ENCODE results near the gene PTPN11. TPM values are rescaled to one million over a fixed set of nuclear protein-coding genes. Genes with fewer than 3 reads are reported as not detected.
"Not testable (repeated sequence)": the region's sequence is repeated elsewhere in the genome, so short reads cannot be mapped to it uniquely, and the experiment has no call there.

PTPN11 gene
- polyA plus RNA-seq, 10 donors: 53.2 to 75.9 (median 61.2) TPM

DNA sequence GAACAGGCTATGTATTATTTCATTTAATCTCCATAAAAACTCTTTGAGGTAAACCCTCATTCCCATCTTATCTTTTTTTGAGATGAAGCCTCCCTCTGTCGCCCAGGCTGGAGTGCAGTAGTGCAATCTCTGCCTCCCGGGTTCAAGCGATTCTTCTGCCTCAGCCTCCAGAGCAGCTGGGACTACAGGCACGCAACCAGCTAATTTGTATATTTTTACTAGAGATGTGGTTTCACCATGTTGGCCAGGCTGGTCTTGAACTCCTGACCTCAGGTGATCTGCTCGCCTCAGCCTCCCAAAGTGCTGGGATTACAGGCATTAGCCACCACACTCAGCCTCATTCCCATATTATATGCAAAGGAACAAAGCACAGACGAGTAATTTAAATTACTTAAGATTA is 11.1 kb upstream of the PTPN11 start:
- not testable (repeated sequence) for DNase-seq

GRCh38 chr12:112408621-112409020 is 10.1 kb upstream of the PTPN11 start:
- no peak for DNase-seq

DNA sequence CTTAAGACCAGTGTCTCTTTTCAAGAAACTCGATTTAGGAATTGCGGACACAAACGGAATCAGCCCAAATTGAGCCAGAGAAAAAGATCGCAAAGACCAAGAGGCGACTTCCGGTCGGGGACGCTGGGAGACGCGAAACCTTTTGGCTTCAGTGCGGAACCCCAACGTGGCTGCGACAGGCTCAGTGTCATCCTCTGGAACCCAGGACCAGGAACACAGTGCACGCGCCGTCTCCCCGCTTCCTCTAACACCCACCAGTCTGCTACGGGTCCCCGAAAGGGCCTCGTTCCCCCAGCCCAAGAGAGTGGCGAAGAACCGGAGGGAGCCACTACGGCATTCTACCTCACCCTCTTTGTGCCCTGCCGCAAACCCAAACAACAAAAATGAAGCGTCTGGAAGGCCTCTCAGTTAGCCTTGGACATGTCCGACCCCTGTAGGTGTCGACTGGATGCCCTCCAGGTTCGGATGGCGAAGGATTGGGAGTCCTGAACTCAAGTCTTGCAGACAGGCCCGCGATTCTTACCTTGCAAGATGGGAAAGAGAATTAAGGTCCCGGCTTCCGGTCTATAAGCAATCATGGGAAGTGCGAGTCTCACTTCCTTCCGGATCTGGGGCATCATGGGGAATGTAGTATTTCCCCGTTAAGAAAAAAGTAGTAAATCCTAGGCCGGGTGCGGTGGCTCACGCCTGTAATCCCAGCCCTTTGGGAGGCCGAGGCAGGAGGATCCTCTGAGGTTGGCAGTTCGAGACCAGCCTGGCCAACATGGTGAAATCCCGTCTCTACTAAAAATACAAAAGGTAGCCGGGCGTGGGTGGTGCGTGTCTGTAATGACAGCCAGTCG is 9.5 kb upstream of the PTPN11 start, which contains the start of gene RPL6:
TSS of gene RPL6 (minus strand) at position 542 of the 842 bp plus-strand sequence. CDS start 949 bp downstream, outside the sequence.
- DNase-seq: peak; percentile 92 to 97 (median 93)

GRCh38 chr12:112409906-112410244 is 8.9 kb upstream of the PTPN11 start:
- DNase-seq: no peak

DNA sequence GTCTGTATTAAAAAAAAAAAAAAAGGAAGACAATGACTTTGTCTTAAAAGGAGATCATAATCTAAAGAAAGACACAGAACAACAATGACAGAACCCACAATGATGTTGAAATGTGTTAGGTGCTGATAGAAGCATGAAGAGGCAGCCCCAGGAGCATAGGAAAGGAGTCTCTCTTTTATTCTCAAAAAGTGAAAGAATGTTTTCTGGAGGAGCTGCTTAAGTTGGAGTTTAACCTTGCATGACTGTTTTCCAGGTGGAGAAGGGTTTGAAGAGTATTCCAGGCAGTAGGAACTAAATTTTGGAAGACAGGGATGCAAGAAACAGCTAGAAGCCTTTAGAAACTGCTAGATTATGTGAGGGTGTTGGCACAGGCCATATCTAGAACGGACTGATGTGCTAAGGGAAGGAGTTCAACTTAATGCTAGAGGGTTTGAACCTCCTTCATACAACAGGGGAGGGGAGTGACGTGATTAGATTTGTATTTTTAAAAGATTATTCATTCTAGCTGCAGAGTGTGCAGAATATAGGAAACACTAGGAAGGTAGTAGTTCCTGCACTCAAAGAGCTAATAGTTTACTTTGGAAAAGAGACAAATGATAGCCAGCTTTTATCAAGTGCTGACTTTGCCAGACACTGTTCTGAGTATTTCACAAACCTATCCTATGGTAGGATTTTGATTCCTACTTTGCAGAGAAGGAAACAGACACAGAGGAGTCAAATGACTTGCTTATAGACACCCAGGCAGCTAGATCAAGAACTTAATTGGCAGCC is 4.7 kb upstream of the PTPN11 start:
- DNase-seq: no peak

DNA sequence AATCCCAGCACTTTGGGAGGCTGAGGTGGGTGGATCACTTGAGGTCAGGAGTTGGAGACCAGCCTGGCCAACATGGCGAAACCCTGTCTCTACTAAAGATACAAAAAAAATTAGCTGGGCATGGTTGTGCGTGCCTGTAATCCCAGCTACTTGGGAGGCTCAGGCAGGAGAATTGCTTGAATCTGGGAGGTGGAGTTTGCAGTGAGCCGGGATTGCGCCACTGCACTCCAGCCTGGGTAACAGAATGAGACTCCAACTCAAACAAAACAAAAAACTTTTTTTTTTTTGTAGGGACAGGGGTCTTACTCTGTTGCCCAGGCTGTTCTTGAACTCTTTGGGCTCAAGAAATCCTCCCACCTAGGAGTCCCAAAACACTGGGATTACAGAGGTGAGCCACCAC is 3.3 kb upstream of the PTPN11 start:
- not testable (repeated sequence) for DNase-seq

GRCh38 chr12:112418273-112418607 is 507 bp upstream of the PTPN11 start:
- no peak for DNase-seq

GRCh38 chr12:112419297-112420133 is 768 bp downstream of the PTPN11 start:
- DNase-seq: peak; percentile 51 to 83 (median 58)

GRCh38 chr12:112420740-112421139 is 2.0 kb downstream of the PTPN11 start:
- no peak for DNase-seq

DNA sequence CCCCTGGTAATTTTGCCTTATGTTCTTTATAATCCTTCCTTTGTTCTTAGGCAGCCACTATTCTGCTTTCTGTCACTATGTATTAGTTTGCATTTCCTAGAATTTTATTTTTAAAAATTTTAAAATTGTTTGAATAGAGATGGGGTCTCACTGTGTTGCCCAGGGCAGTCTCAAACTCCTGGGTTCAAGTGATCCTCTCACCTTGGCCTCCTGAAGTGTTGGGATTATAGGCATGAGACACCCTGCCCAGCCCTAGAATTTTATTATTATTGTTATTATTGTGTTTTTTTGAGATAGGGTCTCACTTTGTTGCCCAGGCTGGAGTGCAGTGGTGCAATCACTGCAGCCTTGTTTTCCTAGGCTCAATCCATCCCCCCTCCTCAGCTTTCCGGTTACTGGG is 2.6 kb downstream of the PTPN11 start:
- no peak for DNase-seq

- DNase-seq: no peak
Measured at GRCh38 chr12:112422531-112422930, 3.8 kb downstream of the PTPN11 start.

DNA sequence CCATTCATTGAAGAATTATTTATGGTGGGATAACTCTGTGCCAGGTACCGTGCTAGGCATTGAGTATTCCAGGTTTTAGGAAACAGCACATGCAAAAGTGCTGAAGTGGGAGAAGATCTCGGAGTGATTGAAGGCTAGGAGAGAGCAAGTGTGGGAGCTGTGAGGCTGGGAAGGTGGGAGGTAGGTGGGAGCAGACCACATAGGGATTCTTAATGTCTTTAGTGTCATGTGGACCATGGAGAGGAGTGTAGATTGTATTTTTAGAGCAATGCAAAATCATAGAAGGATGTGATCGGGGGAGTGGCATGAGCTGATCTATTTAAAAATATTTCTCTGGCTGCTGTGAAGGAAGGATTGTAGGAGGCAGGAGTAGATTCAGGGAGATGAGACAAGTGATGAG is 5.4 kb downstream of the PTPN11 start:
- DNase-seq: no peak

- DNase-seq: no peak
Measured at GRCh38 chr12:112425582-112426382, 7.0 kb downstream of the PTPN11 start.

- DNase-seq: no peak
Measured at GRCh38 chr12:112427760-112428159, 9.0 kb downstream of the PTPN11 start.

DNA sequence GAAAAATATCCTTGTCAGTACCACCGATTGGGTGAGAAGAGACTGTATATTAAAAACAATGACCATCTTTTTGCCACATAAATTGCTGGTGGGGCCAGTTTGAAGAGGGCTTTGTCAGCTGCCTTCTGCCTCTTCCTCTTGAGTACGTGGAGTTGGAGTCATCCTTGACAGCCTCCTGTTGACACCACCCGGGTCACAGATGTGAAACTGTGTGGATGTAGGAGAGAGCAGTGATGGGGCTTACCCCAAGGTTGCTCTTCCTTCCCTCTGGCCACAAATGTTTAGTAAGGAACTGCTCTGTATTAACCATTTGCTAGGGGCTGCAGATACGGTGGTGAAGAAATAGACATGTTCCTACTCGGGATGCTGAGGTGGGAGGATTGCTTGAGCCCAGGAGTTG is 12.2 kb downstream of the PTPN11 start:
- DNase-seq: no peak

DNA sequence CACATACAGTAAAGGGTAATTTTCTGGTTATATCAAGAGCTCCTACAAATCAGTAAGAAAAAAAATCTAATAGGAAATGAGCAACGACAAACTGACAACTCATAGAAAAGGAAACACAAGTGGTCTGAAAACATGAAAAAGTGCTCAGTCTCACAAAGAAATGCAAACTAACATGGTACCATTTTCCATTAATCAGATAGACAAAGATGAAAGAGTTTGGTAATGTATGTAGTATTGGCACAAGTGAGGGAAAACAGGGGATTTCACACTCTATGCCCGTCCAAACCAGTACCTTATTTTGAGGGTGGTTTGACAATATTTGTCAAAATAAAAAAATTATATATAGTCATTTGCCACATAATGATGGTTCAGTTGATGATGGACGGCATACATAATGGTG is 13.2 kb downstream of the PTPN11 start:
- DNase-seq: no peak

DNA sequence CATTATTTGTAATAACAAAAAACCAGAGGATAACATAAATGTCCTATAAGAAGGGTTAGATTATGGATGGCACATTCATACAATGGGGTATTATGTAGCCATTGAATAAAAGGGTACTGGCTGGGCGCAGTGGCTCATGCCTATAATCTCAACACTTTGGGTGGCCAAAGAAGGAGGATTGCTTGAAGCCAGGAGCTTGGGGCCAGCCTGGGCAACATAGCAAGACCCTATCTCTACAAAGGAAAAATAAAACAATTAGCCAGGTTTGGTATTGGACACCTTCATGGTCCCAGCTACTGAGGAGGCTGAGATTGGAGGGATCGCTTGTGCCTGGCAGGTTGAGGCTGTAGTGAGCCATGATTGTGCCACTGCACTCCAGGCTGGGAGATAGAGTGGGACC is 14.8 kb downstream of the PTPN11 start:
- no peak for DNase-seq

DNA sequence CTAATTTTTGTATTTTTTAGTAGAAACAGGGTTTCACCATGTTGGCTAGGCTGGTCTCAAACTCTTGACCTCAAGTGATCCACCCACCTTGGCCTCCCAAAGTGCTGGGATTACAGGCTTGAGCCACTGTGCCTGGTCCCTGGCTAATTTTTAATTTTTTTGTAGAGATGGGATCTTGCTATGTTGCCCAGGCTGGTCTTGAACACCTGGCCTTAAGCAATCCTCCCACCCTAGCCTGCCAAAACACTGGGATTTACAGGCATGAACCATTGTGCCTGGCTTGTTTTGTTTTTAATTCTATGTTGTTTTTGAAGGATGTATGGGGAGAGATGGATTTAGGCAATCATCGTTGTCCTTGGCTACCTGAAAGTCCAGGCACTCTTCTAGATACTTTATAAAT is 19.9 kb downstream of the PTPN11 start:
- DNase-seq: not testable (repeated sequence)

DNA sequence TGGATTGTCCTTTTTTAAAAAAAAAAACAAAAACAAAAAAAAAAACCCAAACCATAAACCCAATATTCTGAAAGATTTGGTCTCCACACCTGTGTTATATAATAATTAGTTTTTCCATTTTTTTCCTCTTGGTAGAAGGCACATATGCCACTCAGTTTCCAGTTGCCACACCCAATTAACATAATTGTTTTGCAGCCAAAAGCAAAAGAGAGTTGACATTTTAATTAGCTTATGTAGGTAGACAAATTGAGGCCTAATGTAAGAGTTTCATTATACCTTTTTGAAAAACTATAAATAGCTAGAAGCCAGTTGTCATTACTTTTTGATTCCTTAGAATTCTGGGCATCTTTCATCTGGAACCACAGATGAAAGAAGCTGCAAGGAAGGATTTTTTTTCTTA is 21.0 kb downstream of the PTPN11 start:
- DNase-seq: no peak

- not testable (repeated sequence) for DNase-seq
Measured at GRCh38 chr12:112440653-112441052, 21.9 kb downstream of the PTPN11 start.

- no peak for DNase-seq
Measured at GRCh38 chr12:112443916-112444315, 25.2 kb downstream of the PTPN11 start.
